Endothelial cell of umbilical vein (primary cell): Measurements from ENCODE around the gene CCDC177. TPM values are rescaled to one million over a fixed set of nuclear protein-coding genes. Genes with fewer than 3 reads are reported as not detected.

Experiments used
- BruUV-seq: library from RNA; stranded (reverse); fragments of 400-500 nt; replicated peaks from 2 replicates; lab custom pipeline; 2021; lab: Mats Ljungman, UMichigan
- CTCF ChIA-PET: fragments of 300-600, 350-600 bp; sonication (Branson Sonifier 250); formaldehyde crosslinking; loops from one replicate; lab custom pipeline; 2021; ENCODE audit warnings: antibody characterized with exemption, inconsistent platforms; lab: Charles Lee
- POLR2A ChIA-PET: fragments of 300-600, 350-600 bp; sonication (Branson Sonifier 250); formaldehyde crosslinking; loops from one replicate; lab custom pipeline; 2021; ENCODE audit warnings: antibody characterized with exemption, inconsistent platforms; lab: Charles Lee
- DNase-seq: peaks from one replicate; pipeline ENCODE4 v3.0.0-alpha.2; 2011; ENCODE audit warnings: low read depth, low spot score
- FAIRE-seq: peaks from 2 replicates; lab custom pipeline; 2011; peaks lifted over from hg19 to GRCh38; lab: Jason Lieb, UNC
- H2AFZ ChIP-seq: 2 replicates; pipeline ENCODE4 v1.6.0; 2012; ENCODE audit warnings: low read depth, low read length, control low read depth, inconsistent platforms
- H3K27ac ChIP-seq: 2 replicates; pipeline ENCODE4 v1.5.1; 2011; ENCODE audit warnings: low read depth, mild to moderate bottlenecking, control low read depth, low read length, moderate library complexity; ENCODE audit not compliant: insufficient read depth
- H3K27me3 ChIP-seq, 2 experiments: 2 replicates each; pipeline versions ENCODE4 v1.6.0 to v1.6.1; 2011; ENCODE audit warnings: low read length in 2 of 2, mixed read lengths in 1 of 2; ENCODE audit not compliant: control insufficient read depth in 2 of 2, insufficient read depth in 2 of 2
- H3K36me3 ChIP-seq, 2 experiments: 2 replicates in 1 of 2; 3 replicates in 1 of 2; pipeline ENCODE4 v1.5.1; 2011; ENCODE audit warnings: low read length in 2 of 2, mild to moderate bottlenecking in 1 of 2, moderate library complexity in 1 of 2; ENCODE audit not compliant: control insufficient read depth in 2 of 2, insufficient read depth in 2 of 2; ENCODE audit errors: extremely low read depth in 1 of 2
- H3K4me1 ChIP-seq: 3 replicates; pipeline ENCODE4 v1.5.1; 2011; ENCODE audit warnings: mild to moderate bottlenecking, low read length; ENCODE audit not compliant: control insufficient read depth, insufficient read depth; ENCODE audit errors: extremely low read depth
- H3K4me2 ChIP-seq: 2 replicates; pipeline ENCODE4 v1.6.1; 2011; ENCODE audit warnings: low read length, control low read depth, mixed read lengths; ENCODE audit not compliant: insufficient read depth
- H3K4me3 ChIP-seq, 3 experiments: fragments of 200-600 bp in 1 of 3; sonication (generic), shearing (Covaris generic) in 1 of 3; replicated peaks in 1 of 3; 2 replicates each; pipeline ENCODE4 v1.5.1; 2011 to 2016; ENCODE audit warnings: control low read depth in 3 of 3, low read length in 3 of 3, mild to moderate bottlenecking in 2 of 3, inconsistent platforms in 1 of 3, low read depth in 1 of 3, moderate library complexity in 1 of 3; ENCODE audit not compliant: insufficient read depth in 1 of 3
- H3K79me2 ChIP-seq: 2 replicates; pipeline ENCODE4 v1.6.0; 2012; ENCODE audit warnings: low read length, inconsistent platforms; ENCODE audit not compliant: control insufficient read depth, insufficient read depth
- H3K9ac ChIP-seq: replicated peaks from 2 replicates; pipeline ENCODE3; 2011; ENCODE audit warnings: low read length, control low read depth; ENCODE audit not compliant: insufficient read depth; ENCODE audit errors: extremely low read depth
- H3K9me1 ChIP-seq: replicated peaks from 3 replicates; pipeline ENCODE4 v1.6.0; 2011; ENCODE audit warnings: mild to moderate bottlenecking, low read length; ENCODE audit not compliant: control insufficient read depth, insufficient read depth; ENCODE audit errors: extremely low read depth
- H3K9me3 ChIP-seq: replicated peaks from 2 replicates; pipeline ENCODE4 v1.5.1; 2012; ENCODE audit warnings: low read length, inconsistent platforms; ENCODE audit not compliant: control insufficient read depth, insufficient read depth
- H4K20me1 ChIP-seq: replicated peaks from 2 replicates; pipeline ENCODE3; 2011; ENCODE audit warnings: mild to moderate bottlenecking, low read length; ENCODE audit not compliant: control insufficient read depth, insufficient read depth; ENCODE audit errors: extremely low read depth
- EZH2 ChIP-seq: IDR thresholded peaks from 2 replicates; pipeline ENCODE4 v1.6.1; 2012; ENCODE audit warnings: borderline replicate concordance, low read depth, mild to moderate bottlenecking, moderate library complexity, low read length, inconsistent platforms; ENCODE audit not compliant: severe bottlenecking
- FOS ChIP-seq: IDR thresholded peaks from 2 replicates; pipeline ENCODE4 v1.6.1; 2011; ENCODE audit warnings: mild to moderate bottlenecking, low read length, moderate library complexity, borderline replicate concordance; ENCODE audit not compliant: insufficient read depth
- GATA2 ChIP-seq: IDR thresholded peaks from 2 replicates; pipeline ENCODE4 v1.7.0; 2011; ENCODE audit warnings: low read depth, mild to moderate bottlenecking, moderate library complexity, mixed read lengths, low read length; ENCODE audit not compliant: insufficient read length, insufficient read depth
- JUN ChIP-seq: IDR thresholded peaks from 2 replicates; pipeline ENCODE4 v1.6.1; 2011; ENCODE audit warnings: borderline replicate concordance, low read depth; ENCODE audit not compliant: insufficient read length, insufficient read depth
- MYC ChIP-seq: IDR thresholded peaks from one replicate; pipeline ENCODE4 v1.6.1; 2011; ENCODE audit warnings: mild to moderate bottlenecking, low read depth, low read length
- POLR2A ChIP-seq: IDR thresholded peaks from 2 replicates; pipeline ENCODE4 v1.6.1; 2012; ENCODE audit warnings: low read depth, mild to moderate bottlenecking, control low read depth, low read length
- POLR2AphosphoS5 ChIP-seq: IDR thresholded peaks from 2 replicates; pipeline ENCODE4 v1.6.1; 2012; ENCODE audit warnings: low read depth, mild to moderate bottlenecking, control low read depth, low read length, moderate library complexity; ENCODE audit not compliant: insufficient read depth
- dilution Hi-C: fragments of 300-500 bp; cut with MboI; formaldehyde crosslinking; loops from one replicate; pipeline ENCODE4 v1.15.0; 2019; ENCODE audit warnings: low sequenced_read_pairs; ENCODE audit not compliant: extremely low pct_ligation_motif_present
- intact Hi-C: fragments of 100-400 bp; cut with micrococcal nuclease; formaldehyde crosslinking; loops from one replicate; pipeline ENCODE4 v1.10.0; 2022
- polyA plus RNA-seq, 4 experiments: library from polyadenylated mRNA; depleted of rRNA in 3 of 4; stranded (reverse) in 3 of 4; unstranded in 1 of 4; fragments of >200 nt; gene quantifications; 2 replicates each; pipeline versions ENCODE4 v1.2.1 to v1.2.3, GENCODE V29; 2011 to 2012; ENCODE audit warnings: missing spikeins in 1 of 4
- total RNA-seq: library from RNA; stranded (reverse); gene quantifications from 2 replicates; pipeline ENCODE4 v1.2.3, GENCODE V29; 2021
- TF ChIP-seq, protein P1 (sequence below): IDR thresholded peaks from 2 replicates; pipeline ENCODE4 v1.6.1; 2011; ENCODE audit not compliant: insufficient read depth, insufficient read length
- TF ChIP-seq, protein P2 (sequence below), 2 donors: IDR thresholded peaks; 1 replicate in 1 of 2; 2 replicates in 1 of 2; pipeline ENCODE4 v1.5.1; 2011; ENCODE audit warnings: low read length in 2 of 2, mild to moderate bottlenecking in 2 of 2, moderate library complexity in 2 of 2, control low read depth in 1 of 2, inconsistent platforms in 1 of 2, low read depth in 1 of 2; ENCODE audit not compliant: insufficient read depth in 1 of 2; ENCODE audit errors: extremely low read depth in 1 of 2

CCDC177 gene
- total and polyA plus RNA-seq, 2 donors (not counting 3 experiments of a cell fraction or from before 2014, with no cell fraction given) = not detected

GRCh38 chr14:69540654-69541335 is 33.9 kb downstream of the CCDC177 start:
- POLR2A ChIA-PET = no interaction called here
- peaks cover 8 to 14% of the 10 kb centered on the region in 2 experiments for H3K27me3 ChIP-seq
- DNase-seq (no peak), FAIRE-seq (no peak)
- no peaks in the 10 kb centered on the region for H3K9me3 ChIP-seq
- no peaks in the 10 kb centered on the region for H3K79me2 ChIP-seq
- H3K4me1 ChIP-seq = no peaks in the 10 kb centered on the region
- intact Hi-C loops (no loop called here), dilution Hi-C loops (no loop called here)
- no peak overlapping the region for H3K4me3 ChIP-seq
- H4K20me1 ChIP-seq = no peaks in the 10 kb centered on the region
- H3K9ac ChIP-seq = no peak overlapping the region
- CTCF ChIA-PET = interaction anchor here (0.6 to 1.2 kb wide), 3 partner anchors 9 to 748 kb away, joined by 3 to 5 read pairs (median 4); partner anchors contain the start of gene ZFP36L1
- H3K36me3 ChIP-seq = no peaks in the 10 kb centered on the region
- H3K4me2 ChIP-seq = no peak overlapping the region
- H3K9me1 ChIP-seq = no peaks in the 10 kb centered on the region
- no TSS peak for BruUV-seq
- H3K27ac ChIP-seq = no peak overlapping the region
- TF ChIP-seq JUN (no peak), EZH2 (no peak), POLR2A (no peak), POLR2AphosphoS5 (no peak), GATA2 (no peak), MYC (no peak), FOS (no peak)
- TF ChIP-seq, protein P1, sequence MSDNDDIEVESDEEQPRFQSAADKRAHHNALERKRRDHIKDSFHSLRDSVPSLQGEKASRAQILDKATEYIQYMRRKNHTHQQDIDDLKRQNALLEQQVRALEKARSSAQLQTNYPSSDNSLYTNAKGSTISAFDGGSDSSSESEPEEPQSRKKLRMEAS = no peak
- TF ChIP-seq, protein P2, sequence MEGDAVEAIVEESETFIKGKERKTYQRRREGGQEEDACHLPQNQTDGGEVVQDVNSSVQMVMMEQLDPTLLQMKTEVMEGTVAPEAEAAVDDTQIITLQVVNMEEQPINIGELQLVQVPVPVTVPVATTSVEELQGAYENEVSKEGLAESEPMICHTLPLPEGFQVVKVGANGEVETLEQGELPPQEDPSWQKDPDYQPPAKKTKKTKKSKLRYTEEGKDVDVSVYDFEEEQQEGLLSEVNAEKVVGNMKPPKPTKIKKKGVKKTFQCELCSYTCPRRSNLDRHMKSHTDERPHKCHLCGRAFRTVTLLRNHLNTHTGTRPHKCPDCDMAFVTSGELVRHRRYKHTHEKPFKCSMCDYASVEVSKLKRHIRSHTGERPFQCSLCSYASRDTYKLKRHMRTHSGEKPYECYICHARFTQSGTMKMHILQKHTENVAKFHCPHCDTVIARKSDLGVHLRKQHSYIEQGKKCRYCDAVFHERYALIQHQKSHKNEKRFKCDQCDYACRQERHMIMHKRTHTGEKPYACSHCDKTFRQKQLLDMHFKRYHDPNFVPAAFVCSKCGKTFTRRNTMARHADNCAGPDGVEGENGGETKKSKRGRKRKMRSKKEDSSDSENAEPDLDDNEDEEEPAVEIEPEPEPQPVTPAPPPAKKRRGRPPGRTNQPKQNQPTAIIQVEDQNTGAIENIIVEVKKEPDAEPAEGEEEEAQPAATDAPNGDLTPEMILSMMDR (IDR thresholded peaks at IDR 0.05; ENCODE audit: extremely low read depth in 1 of 2, insufficient read depth in 1 of 2, low read depth in 1 of 2, low read length in 2 of 2) = no peak
- no peak overlapping the region for H2AFZ ChIP-seq
